SHP77 (cell line): ENCODE measurements around the gene EYA2.
"Not testable (repeated sequence)": the region's sequence is repeated elsewhere in the genome, so short reads cannot be mapped to it uniquely, and the experiment has no call there.

Source experiments
- DNase-seq, 2 experiments: peaks; one replicate each; lab custom pipeline; 2025; lab: John Stamatoyannopoulos, UW

Gene EYA2

GRCh38 chr20:47204850-47205122, 310.1 kb downstream of the EYA2 start:
- DNase-seq = not testable (repeated sequence)

- DNase-seq = peak; percentile 39 to 46
Observed at GRCh38 chr20:47205577-47206123, 311.0 kb downstream of the EYA2 start.

GRCh38 chr20:47206552-47206951, 311.9 kb downstream of the EYA2 start:
- DNase-seq = not testable (repeated sequence)

- DNase-seq = no peak
Observed at GRCh38 chr20:47206962-47207641, 312.5 kb downstream of the EYA2 start.

GRCh38 chr20:47208534-47209174, 314.0 kb downstream of the EYA2 start:
- DNase-seq = no peak

DNA sequence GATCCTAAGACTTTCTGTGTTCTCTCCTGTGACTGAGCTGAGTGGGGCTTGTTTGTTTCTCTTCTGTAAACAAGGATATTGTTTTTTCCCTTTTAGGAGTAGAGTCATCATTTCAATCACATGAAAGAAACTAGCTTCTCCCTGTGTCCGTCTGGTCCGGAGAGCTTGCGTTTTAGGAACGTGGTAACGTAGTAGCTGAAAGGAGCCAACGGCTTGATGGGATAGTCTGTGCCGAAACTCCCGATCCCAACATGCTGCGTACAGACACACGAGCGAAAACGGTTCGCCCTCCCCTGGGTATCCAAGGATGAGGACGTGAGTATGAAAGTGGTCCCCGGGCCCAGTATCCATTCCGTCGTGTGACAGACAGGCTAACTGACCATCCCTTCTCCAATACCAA, 315.3 kb downstream of the EYA2 start:
- no peak for DNase-seq

DNA sequence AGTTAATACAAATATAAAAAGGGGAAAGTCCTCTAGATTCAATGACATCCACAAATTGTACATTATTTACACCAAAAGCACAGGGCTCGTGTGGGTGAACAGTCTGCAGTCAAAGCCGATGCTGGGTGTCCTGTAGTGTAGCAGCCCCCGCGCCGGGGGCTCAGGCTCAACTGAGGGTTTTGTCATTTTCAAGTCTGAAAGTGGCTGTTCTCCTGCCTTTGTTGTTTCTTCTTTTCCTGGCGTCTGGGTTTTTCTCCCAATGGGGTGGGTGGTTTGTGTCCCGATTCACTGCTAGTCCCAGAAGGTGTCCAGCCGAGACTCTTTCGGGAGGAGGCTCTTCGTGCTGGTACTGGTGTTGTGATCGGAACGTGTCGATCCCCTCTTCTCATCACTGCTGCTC, 315.8 kb downstream of the EYA2 start:
- DNase-seq = no peak

- DNase-seq = no peak
Observed at GRCh38 chr20:47211036-47211435, 316.4 kb downstream of the EYA2 start.

DNA sequence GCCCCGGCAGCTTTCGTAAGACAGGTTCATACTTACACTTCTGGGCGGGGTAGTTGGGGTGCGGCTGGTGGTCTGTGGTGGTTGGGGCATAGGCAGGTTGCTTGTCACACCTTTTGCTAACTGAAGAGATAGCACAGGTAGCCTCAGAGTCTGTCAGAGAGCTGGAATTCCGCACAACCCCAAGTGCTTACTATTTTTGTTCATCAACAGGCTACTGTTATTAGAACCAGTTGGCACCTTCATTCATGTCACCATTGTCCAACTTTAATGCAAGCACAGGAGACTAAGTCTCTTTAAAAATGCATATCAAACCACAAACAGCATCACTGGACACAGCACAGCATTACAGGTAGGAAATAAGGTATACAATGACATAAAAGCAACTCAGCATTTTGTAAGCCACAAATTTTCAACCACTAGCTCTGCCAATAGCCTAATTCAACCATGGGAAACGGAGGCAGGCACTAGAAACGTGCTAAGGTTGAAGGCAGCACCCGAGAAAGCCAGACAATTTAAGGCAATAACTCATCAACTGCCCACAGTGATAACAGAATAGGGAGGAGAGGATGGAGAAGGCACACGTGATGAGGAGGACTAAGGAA, 318.1 kb downstream of the EYA2 start:
- DNase-seq = no peak

DNA sequence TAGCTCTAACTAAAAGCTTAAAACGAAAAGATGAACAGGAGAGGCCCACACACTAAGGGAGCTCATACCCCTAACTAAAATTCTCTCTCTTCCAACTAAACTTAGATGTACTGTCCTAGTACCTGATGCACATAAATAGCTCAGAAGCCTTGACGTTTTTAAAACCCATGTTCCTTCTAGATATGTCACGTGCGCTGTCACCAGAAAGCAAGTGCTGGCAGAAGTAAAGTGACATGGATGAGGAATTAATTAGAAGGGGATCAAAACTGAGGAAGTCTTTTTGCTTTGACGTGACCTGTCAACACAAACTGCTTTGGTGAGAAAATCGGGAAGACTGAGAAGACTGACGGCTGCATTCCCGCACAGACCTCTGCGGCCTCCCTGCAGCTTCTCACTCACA, 319.3 kb downstream of the EYA2 start:
- DNase-seq = no peak

DNA sequence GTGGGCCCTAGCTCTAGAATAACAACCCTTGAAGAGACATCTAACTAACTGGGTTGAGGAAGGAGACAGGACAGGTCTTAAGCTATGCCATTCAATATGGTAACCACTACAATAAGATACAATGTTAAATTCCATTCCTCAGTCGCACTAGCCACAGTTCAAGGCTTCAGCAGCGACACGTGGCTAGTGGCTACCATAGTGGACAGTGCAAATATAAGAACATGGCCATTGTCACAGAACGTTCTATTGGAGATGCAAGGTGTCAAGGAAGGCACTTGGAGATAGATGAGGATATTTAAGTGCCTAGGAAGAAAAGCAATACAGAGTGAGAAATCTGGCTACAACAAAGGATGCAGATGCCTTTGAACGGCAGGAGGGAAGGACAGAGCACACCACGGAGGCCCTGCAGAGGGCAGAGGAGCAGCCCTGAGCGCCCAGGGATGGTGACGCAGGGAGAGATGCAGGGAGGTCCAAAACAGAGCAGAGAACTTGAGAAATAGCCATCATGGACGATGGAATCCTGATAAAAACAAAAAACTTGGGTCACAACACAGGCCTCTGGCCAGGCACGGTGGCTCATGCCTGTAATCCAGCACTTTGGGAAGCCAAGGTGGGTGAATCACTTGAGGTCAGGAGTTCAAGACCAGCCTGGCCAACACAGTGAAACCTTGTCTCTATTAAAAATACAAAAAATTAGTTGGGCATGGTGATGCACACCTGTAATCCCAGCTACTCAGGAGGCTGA, 321.2 kb downstream of the EYA2 start:
- no peak for DNase-seq

DNA sequence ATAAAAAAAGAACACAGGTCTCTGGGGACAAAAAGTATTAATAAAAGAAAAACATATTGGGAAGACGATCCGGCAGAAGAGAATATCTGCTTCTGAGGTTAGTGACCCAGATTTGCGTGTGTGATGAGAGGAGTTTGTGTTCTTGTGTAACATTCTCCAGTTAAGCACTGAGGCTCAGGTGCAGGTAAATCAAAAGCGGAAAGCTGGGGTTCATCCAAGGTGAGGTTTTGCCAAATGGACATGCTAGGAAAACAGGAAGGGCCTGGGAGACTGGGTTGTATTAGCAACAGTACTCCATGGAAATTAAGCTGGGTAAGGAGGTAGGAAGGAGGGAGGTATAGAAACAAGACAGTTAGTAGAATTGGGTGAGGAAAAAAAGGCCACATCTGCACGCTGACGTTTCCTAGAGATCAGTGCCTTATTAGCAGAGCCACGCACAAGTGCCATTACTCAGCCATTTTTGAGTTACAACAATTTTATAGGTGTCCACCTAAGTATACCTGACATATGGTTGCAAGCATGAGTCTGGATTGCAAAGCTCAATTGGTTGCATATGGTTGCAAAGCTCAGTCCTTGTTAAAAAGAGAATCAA, 322.3 kb downstream of the EYA2 start:
- no peak for DNase-seq

- DNase-seq = no peak
Observed at GRCh38 chr20:47217482-47218446, 323.1 kb downstream of the EYA2 start.

- DNase-seq = peak in 1 of 2 experiments; percentile 19
Observed at GRCh38 chr20:47220161-47220582, 325.5 kb downstream of the EYA2 start.

GRCh38 chr20:47221036-47221625, 326.5 kb downstream of the EYA2 start:
- no peak for DNase-seq

GRCh38 chr20:47222468-47223119, 328.0 kb downstream of the EYA2 start:
- DNase-seq = no peak

GRCh38 chr20:47223896-47224295, 329.3 kb downstream of the EYA2 start:
- DNase-seq = no peak

DNA sequence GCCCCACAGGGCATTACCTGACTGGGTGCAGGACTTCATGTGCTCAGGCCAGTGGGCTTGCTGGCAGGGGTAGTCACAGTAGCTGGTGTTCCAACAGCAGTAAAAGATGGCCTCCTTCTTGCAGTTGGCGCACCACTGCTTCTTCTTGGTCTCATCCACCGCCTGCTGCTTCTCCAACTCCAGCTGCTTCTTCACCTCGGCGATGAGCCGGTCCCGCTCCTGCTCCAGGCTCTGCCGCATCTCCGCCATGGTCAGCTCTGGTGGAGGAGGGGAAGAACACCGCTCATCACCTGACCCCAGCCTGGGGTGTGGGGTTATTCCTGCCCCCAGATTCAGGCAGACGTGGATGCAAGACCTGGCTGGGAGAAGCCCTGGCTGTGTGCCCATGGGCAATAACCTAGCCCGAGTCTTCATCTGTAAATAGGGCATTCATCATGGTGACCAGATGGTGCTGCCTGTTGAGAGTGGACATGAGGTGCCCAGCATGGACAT, 329.7 kb downstream of the EYA2 start:
- no peak for DNase-seq

GRCh38 chr20:47224857-47225256, 330.2 kb downstream of the EYA2 start:
- DNase-seq = no peak

DNA sequence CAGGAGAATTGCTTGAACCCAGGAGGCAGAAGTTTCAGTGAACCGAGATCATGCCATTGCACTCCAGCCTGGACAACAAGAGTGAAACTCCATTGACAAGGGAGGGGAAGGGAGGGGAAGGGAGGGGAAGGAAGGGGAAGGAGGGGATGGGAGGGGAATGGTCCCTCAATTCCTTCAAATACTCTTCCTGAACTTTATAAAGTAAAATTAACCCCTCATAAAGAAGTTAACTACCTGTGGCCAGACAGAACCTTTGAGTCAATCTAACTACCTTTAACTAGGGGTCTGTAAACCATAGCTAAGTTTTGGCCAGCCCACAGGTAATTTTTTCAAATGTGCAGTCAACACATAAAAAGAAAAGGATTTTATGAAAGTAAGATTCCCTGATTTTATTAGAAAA, 330.8 kb downstream of the EYA2 start:
- DNase-seq = no peak
